ENCODE measurements around the gene ZCCHC17. TPM values are rescaled to one million over a fixed set of nuclear protein-coding genes. Genes with fewer than 3 reads are reported as not detected.
"Not testable (repeated sequence)": the region's sequence is repeated elsewhere in the genome, so short reads cannot be mapped to it uniquely, and the experiment has no call there.

The ZCCHC17 gene
- total and polyA plus RNA-seq, 9 donors: 25.4 to 36.8 (median 27.5) TPM

DNA sequence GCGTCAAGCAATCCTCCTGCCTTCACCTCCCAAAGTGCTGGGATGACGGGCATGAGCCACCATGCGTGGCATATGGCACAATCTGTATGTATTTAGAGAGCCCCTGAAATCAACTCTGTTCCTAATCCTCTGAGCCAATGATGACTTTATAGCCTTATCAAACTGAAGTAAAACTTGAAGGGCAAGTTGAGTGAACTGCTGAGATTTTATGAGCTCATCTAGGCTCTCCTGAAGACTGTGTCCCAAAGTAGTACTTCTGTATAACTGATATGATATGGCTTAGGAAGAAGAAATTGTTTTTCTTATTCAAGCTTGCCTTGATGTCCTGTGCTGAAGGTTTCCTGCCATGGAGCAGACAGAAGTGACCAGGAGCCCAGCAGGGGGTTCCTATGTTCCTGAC lies 33.4 kb upstream of the ZCCHC17 start:
- Histone ChIP-seq H3K4me1 (ENCODE audit: control insufficient read depth, insufficient read depth, low read length) (no peaks in the 10 kb centered on the region), H3K27me3 (ENCODE audit: control insufficient read depth, insufficient read depth, low read length) (no peaks in the 10 kb centered on the region), H3K4me3 (ENCODE audit: low read length) (no peak overlapping the region), H3K27ac (ENCODE audit: low read length) (no peak overlapping the region), H3K36me3 (ENCODE audit: control insufficient read depth, insufficient read depth, low read length) (peaks cover 57% of the 10 kb centered on the region), H3K9me3 (replicated peaks; ENCODE audit: control insufficient read depth, low read depth, low read length) (no peaks in the 10 kb centered on the region)
- no CpG with 5 or more reads among the region's 3 CpGs for WGBS (ENCODE audit: insufficient coverage)
- no peak for DNase-seq

DNA sequence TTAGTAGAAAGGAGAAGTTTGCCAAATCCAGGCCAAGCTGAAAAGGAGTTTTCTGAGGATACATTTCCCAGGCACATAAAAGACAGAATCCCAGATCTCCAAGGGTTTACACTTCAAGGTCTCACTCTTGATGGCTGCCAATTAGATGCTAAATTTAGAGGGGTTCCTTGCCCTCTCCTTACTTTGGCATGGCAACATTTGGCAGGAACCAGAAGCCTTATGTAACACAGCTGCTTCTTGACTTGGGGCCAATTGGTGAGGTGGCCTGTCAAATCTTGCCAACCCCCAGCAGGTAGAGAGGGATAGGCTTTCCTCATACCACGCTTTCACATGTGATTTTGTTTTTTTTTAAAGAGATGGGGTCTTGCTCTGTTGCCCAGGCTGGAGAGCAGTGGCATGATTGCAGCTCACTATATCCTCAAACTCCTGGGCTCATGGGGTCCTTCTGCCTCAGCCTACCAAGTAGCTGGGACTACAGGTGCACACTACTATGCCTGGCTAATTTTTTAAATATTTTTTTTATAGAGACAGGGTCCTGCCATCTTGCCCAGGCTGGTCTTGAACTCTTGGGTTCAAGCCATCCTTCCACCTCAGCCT lies 31.9 kb upstream of the ZCCHC17 start:
- H3K36me3 ChIP-seq (ENCODE audit: control insufficient read depth, insufficient read depth, low read length): peaks cover 57% of the 10 kb centered on the region
- no peak overlapping the region for H3K4me3 ChIP-seq (ENCODE audit: low read length)
- no peaks in the 10 kb centered on the region for H3K4me1 ChIP-seq (ENCODE audit: control insufficient read depth, insufficient read depth, low read length)
- no CpG with 5 or more reads among the region's 1 CpG for WGBS (ENCODE audit: insufficient coverage)
- peak; percentile 2 for DNase-seq
- no peaks in the 10 kb centered on the region for H3K27me3 ChIP-seq (ENCODE audit: control insufficient read depth, insufficient read depth, low read length)
- H3K27ac ChIP-seq (ENCODE audit: low read length): no peak overlapping the region
- H3K9me3 ChIP-seq (replicated peaks; ENCODE audit: control insufficient read depth, low read depth, low read length): no peaks in the 10 kb centered on the region

- no peaks in the 10 kb centered on the region for H3K4me1 ChIP-seq (ENCODE audit: control insufficient read depth, insufficient read depth, low read length)
- no peaks in the 10 kb centered on the region for H3K9me3 ChIP-seq (replicated peaks; ENCODE audit: control insufficient read depth, low read depth, low read length)
- no peak overlapping the region for H3K27ac ChIP-seq (ENCODE audit: low read length)
- WGBS (ENCODE audit: insufficient coverage): 92% methylated on average over 2 of the region's 2 CpGs
- no peak for DNase-seq
- no peak overlapping the region for H3K4me3 ChIP-seq (ENCODE audit: low read length)
- peaks cover 58% of the 10 kb centered on the region for H3K36me3 ChIP-seq (ENCODE audit: control insufficient read depth, insufficient read depth, low read length)
- no peaks in the 10 kb centered on the region for H3K27me3 ChIP-seq (ENCODE audit: control insufficient read depth, insufficient read depth, low read length)
These were observed 30.3 kb upstream of the ZCCHC17 start for GRCh38 chr1:31266547-31266946.

GRCh38 chr1:31272369-31272768 lies 24.5 kb upstream of the ZCCHC17 start:
- H3K36me3 ChIP-seq (ENCODE audit: control insufficient read depth, insufficient read depth, low read length): peaks cover 39% of the 10 kb centered on the region
- DNase-seq: no peak
- H3K4me3 ChIP-seq (ENCODE audit: low read length): no peak overlapping the region
- WGBS (ENCODE audit: insufficient coverage): no CpG with 5 or more reads among the region's 3 CpGs
- no peaks in the 10 kb centered on the region for H3K4me1 ChIP-seq (ENCODE audit: control insufficient read depth, insufficient read depth, low read length)
- no peaks in the 10 kb centered on the region for H3K9me3 ChIP-seq (replicated peaks; ENCODE audit: control insufficient read depth, low read depth, low read length)
- no peaks in the 10 kb centered on the region for H3K27me3 ChIP-seq (ENCODE audit: control insufficient read depth, insufficient read depth, low read length)
- H3K27ac ChIP-seq (ENCODE audit: low read length): no peak overlapping the region

DNA sequence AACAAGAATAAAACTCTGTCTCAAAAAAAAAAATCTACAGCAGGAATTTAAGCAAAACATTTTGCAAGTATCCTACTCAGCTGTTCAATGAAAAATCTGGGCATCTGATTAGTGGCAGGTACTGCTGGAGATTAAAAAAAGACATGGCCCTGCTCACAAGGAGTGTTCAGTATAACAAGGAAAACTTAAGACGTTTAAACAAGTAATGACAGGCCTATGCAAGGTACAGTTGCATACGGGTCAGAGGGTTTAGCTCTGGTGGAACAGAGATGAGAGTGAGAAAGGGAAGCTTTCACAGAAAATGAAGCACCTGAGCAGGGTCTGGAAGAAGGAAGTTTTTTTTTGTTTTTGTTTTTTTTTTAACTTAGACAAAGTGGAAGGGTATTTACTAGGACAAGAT lies 23.2 kb upstream of the ZCCHC17 start:
- no peaks in the 10 kb centered on the region for H3K27me3 ChIP-seq (ENCODE audit: control insufficient read depth, insufficient read depth, low read length)
- no peak overlapping the region for H3K27ac ChIP-seq (ENCODE audit: low read length)
- peaks cover 41% of the 10 kb centered on the region for H3K36me3 ChIP-seq (ENCODE audit: control insufficient read depth, insufficient read depth, low read length)
- H3K9me3 ChIP-seq (replicated peaks; ENCODE audit: control insufficient read depth, low read depth, low read length): no peaks in the 10 kb centered on the region
- H3K4me3 ChIP-seq (ENCODE audit: low read length): no peak overlapping the region
- WGBS (ENCODE audit: insufficient coverage): 82% methylated on average over 2 of the region's 2 CpGs
- DNase-seq: no peak
- H3K4me1 ChIP-seq (ENCODE audit: control insufficient read depth, insufficient read depth, low read length): no peaks in the 10 kb centered on the region

GRCh38 chr1:31282426-31282825 lies 14.4 kb upstream of the ZCCHC17 start:
- not testable (repeated sequence) for H3K27me3 ChIP-seq (ENCODE audit: control insufficient read depth, insufficient read depth, low read length); H3K9me3 ChIP-seq (replicated peaks; ENCODE audit: control insufficient read depth, low read depth, low read length); H3K27ac ChIP-seq (ENCODE audit: low read length); H3K4me3 ChIP-seq (ENCODE audit: low read length); DNase-seq; H3K4me1 ChIP-seq (ENCODE audit: control insufficient read depth, insufficient read depth, low read length)
- WGBS (ENCODE audit: insufficient coverage): no CpG with 5 or more reads among the region's 9 CpGs
- peaks cover 43% of the 10 kb centered on the region for H3K36me3 ChIP-seq (ENCODE audit: control insufficient read depth, insufficient read depth, low read length)

GRCh38 chr1:31287791-31288190 lies 9.0 kb upstream of the ZCCHC17 start:
- not testable (repeated sequence) for H3K27me3 ChIP-seq (ENCODE audit: control insufficient read depth, insufficient read depth, low read length); H3K4me1 ChIP-seq (ENCODE audit: control insufficient read depth, insufficient read depth, low read length); H3K4me3 ChIP-seq (ENCODE audit: low read length); H3K27ac ChIP-seq (ENCODE audit: low read length); H3K9me3 ChIP-seq (replicated peaks; ENCODE audit: control insufficient read depth, low read depth, low read length); DNase-seq
- WGBS (ENCODE audit: insufficient coverage): no CpG with 5 or more reads among the region's 4 CpGs
- peaks cover 54% of the 10 kb centered on the region for H3K36me3 ChIP-seq (ENCODE audit: control insufficient read depth, insufficient read depth, low read length)

DNA sequence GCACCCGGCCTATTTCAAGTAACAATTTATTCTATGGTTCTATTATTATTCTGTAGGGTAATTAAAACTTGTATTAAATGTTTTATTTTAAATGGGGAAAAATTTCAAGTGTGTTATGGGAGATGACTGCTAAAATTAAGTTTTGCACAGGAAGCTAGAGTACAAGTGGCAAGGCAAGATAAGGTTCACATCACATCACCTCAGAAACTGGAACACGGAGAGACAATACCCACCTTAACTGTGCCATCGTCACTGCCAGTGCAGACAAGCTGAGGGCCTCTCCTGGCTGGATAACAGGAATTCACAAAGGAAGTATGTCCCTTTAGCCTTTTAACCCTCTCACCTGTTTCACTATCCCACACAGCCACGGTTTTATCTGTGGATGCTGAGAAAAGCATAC lies 7.8 kb upstream of the ZCCHC17 start:
- H3K27ac ChIP-seq (ENCODE audit: low read length): no peak overlapping the region
- H3K4me3 ChIP-seq (ENCODE audit: low read length): no peak overlapping the region
- peaks cover 51% of the 10 kb centered on the region for H3K36me3 ChIP-seq (ENCODE audit: control insufficient read depth, insufficient read depth, low read length)
- whole genome bisulfite sequencing (ENCODE audit: insufficient coverage): 86% methylated on average over 2 of the region's 4 CpGs
- H3K9me3 ChIP-seq (replicated peaks; ENCODE audit: control insufficient read depth, low read depth, low read length): no peaks in the 10 kb centered on the region
- no peaks in the 10 kb centered on the region for H3K27me3 ChIP-seq (ENCODE audit: control insufficient read depth, insufficient read depth, low read length)
- no peak for DNase-seq
- H3K4me1 ChIP-seq (ENCODE audit: control insufficient read depth, insufficient read depth, low read length): no peaks in the 10 kb centered on the region

GRCh38 chr1:31295874-31296485 lies 852 bp upstream of the ZCCHC17 start:
- Histone ChIP-seq H3K4me3 (ENCODE audit: low read length) (peak overlapping the region; percentile 95), H3K27ac (ENCODE audit: low read length) (peak overlapping the region; percentile 91), H3K4me1 (ENCODE audit: control insufficient read depth, insufficient read depth, low read length) (peaks cover 12% of the 10 kb centered on the region), H3K9me3 (replicated peaks; ENCODE audit: control insufficient read depth, low read depth, low read length) (no peaks in the 10 kb centered on the region), H3K27me3 (ENCODE audit: control insufficient read depth, insufficient read depth, low read length) (no peaks in the 10 kb centered on the region), H3K36me3 (ENCODE audit: control insufficient read depth, insufficient read depth, low read length) (peaks cover 32% of the 10 kb centered on the region)
- 0% methylated on average over 5 of the region's 17 CpGs for WGBS (ENCODE audit: insufficient coverage)
- DNase-seq: no peak

DNA sequence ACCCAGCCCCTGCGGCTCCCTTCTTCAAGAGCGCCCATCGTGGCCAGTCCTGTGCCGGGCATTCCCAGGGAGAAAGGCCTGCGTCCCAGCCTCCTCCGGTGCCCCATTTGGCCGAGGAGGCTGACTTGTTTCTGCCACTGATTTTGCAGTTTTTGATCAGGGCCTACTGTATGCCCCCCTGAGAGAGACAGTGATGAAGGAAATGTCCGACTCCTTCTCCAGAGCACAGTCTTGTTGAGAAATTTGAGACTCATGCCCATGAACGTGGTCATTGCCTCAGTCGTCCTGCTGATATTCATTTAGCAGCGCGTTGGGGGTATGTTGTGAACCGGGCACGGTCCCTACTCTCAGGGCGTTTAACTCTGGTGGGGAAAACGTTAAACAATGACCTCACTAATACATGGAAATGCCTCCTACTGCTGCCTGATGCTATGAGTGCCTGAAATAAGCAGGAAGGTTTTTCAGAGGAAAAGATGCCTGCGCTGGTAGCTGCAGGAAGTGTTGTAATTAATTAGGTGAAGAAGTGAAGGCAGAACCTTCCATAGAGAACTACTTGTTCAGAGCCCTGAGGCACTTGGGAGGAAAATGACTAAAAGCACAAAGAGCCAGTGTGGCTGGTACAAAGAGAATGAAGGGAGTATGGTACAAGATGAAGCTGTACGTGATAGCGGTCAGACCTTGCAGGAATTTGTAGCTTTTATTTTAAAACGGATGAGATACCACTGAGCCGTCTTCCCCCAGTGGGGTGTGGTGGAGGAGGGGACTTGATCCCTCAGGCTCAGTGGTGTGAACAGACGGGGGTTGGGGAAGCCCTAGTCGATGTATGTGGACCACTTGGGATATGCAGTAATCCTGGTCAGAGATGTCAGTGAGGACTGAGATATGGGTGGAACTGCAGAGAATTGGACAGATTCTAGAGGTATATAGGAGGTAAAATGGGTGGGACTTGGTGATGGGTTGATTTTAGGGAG lies 730 bp downstream of the ZCCHC17 start:
- no peak for DNase-seq

More for the DNA sequence above, 730 bp downstream of the ZCCHC17 start:
- H3K9me3 ChIP-seq (replicated peaks; ENCODE audit: control insufficient read depth, low read depth, low read length): no peaks in the 10 kb centered on the region
- peaks cover 21% of the 10 kb centered on the region for H3K36me3 ChIP-seq (ENCODE audit: control insufficient read depth, insufficient read depth, low read length)
- peak overlapping the region; percentile 92 for H3K27ac ChIP-seq (ENCODE audit: low read length)
- WGBS (ENCODE audit: insufficient coverage): 4% methylated on average over 17 of the region's 23 CpGs
- H3K4me1 ChIP-seq (ENCODE audit: control insufficient read depth, insufficient read depth, low read length): peaks cover 12% of the 10 kb centered on the region
- H3K4me3 ChIP-seq (ENCODE audit: low read length): peak overlapping the region; percentile 95
- no peaks in the 10 kb centered on the region for H3K27me3 ChIP-seq (ENCODE audit: control insufficient read depth, insufficient read depth, low read length)
